GM21367 (cell line): Measurements from ENCODE around the gene SLC25A11.
"Not testable (repeated sequence)": the region's sequence is repeated elsewhere in the genome, so short reads cannot be mapped to it uniquely, and the experiment has no call there.

Source experiments
- ATAC-seq: cut with Tn5 transposase; IDR thresholded peaks from one replicate; pipeline ENCODE4 v1.9.1; 2021; ENCODE audit not compliant: unreplicated experiment

SLC25A11 gene

DNA sequence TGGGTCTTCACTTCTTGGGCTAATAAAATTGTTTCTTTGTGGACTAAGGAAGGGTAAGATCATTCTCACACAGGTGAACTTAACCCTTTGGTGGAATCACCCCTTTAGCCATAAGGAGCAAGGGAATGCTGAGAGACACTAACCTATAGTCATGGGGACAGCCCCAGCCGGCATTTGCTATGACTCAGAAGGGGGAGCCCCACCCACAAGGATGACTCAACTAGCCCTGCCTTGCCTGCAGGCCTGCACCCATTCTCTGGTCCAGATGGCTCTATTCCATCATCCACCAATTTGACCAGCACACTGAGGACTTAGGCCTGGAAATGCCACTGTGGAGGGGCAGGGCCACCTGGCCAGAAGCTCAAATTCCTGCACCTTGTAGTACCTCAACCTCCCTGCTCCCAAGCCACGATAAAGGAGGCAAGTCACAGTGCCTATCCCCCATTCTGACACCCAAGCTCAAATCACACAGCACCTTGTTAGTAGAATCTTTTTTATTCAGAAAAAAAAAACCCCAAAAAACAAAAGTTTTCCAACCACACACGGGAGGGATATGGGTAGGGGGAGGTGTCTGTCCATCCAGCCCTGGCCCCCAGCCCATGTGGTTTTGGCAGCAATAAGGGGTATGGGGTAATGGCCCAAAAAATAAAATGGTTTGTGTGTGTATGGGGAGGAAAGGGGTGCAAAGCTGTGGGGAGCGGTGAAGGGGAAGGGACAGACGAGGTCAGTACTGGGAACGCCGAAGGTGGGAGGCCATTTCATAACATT lies 5.5 kb upstream of the SLC25A11 start:
- no peak for ATAC-seq

DNA sequence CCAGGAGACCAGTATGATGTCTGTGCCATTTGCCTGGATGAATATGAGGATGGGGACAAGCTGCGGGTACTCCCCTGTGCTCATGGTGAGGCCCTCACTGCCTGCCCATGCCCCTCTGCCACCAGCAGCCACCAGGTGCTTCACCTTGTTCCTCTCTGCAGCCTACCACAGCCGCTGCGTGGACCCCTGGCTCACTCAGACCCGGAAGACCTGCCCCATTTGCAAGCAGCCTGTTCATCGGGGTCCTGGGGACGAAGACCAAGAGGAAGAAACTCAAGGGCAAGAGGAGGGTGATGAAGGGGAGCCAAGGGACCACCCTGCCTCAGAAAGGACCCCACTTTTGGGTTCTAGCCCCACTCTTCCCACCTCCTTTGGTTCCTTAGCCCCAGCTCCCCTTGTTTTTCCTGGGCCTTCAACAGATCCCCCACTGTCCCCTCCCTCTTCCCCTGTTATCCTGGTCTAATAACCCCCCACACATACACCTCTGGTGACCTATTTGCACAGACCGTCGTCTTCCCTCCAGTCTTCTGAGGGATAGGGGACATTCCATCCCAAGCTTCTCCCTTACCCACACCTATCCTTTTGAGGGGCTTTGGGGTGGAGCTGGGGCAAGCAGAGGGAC lies 4.8 kb upstream of the SLC25A11 start:
- ATAC-seq = no peak

DNA sequence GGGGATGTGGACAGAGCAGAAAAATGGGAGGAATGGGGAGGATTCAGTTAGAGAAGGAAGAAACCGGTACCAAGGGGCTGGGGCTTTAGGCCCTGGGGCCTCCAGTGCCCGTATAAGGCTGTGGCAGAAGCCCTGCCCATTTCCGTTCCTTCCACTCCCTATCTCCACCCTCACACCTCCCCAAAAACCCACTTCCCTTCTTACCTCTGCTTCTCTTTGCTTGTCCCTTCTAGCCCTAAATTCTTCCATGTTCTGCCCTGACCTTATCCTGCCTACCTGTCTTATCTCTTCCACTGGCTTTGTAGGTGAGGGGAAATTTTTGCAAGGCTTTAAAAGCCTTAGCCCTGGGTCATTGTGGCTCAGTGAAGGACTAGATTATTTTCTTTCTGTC lies 4.3 kb upstream of the SLC25A11 start:
- no peak for ATAC-seq

DNA sequence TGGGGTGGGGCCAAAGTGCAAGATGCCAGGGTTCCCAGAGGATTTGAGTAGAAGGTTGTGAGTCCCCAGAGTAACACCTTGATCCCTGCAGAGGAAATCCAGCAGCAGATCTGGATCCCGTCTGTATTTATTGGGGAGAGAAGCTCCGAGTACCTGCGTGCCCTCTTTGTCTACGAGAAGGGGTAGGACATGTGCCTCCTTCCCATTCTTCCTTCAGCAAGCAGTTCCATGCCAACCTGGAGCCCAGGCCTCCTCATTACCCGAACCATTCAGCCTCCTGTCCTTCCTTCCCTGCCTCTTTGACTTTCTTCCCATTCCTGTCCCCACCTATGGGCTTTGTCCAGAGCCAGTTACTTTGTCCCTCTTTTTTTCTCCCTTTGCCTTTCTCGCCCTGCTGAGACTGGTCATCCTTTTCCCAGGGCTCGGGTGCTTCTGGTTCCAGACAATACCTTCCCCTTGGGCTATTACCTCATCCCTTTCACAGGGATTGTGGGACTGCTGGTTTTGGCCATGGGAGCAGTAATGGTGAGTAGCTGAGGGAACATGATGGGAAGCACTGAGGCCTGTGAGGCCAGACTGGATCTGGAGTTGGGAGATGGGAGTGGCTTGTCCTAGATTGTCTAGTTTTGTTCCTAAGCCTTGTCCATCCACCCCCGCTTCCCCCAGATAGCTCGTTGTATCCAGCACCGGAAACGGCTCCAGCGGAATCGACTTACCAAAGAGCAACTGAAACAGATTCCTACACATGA lies 3.1 kb upstream of the SLC25A11 start:
- no peak for ATAC-seq

DNA sequence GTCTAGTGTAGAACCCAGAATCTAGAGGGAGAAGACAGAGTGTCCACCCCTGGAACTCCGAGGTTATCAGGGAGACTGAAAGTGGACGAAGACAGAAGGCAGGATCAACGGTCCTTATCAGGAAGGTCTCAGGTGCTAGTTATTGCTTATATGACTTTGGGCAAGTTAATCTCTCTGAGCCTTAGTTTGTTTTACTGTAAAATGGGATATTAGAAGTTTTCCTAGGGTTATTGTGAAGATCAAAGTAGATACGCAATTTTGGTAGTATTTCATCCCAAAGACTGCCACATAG lies 1.4 kb upstream of the SLC25A11 start:
- no peak for ATAC-seq

DNA sequence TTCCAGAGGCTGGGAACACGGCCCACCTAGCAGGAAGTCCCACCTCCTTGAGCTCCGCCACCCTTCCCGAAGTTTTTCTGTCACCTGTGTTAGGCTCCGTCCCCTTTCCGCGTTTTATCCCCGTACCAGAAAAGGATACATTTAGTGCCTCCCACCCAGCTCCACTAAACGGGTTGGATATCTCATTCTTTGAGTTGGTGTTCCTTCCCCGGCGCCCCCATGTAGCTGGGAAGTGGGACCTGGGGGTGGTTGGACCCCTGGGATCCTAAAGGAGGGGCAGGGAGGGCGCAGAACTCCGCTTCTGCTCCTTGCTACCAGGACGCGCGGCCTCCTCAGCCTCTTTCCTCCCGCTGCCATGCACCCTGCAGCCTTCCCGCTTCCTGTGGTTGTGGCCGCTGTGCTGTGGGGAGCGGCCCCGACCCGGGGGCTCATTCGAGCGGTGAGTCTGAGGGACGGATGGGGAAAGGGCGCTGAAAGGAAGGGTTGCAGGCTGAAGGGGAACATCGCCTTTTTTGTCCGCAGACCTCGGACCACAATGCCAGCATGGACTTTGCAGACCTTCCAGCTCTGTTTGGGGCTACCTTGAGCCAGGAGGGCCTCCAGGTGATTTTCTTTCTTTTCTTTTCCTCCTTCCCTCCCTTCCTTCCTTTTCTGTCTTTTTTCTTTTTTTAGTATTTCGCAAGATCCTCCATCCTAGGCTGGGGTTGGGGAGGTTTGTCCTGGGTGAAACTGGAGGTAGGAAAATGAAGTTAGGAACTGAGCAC lies 891 bp upstream of the SLC25A11 start:
- ATAC-seq = no peak

DNA sequence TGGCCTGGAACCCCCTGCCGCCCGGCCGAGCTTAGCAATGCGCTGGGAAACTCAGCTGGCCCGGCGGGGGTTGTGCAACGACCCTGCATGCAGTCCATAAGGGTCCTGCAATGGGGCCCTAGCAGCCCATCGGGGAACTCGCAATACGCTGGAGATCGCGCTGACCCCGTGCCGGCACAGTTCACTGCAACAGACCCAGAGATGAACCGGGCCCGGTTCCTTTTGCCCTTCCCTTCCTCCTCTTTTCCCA lies 375 bp downstream of the SLC25A11 start:
- no peak for ATAC-seq

DNA sequence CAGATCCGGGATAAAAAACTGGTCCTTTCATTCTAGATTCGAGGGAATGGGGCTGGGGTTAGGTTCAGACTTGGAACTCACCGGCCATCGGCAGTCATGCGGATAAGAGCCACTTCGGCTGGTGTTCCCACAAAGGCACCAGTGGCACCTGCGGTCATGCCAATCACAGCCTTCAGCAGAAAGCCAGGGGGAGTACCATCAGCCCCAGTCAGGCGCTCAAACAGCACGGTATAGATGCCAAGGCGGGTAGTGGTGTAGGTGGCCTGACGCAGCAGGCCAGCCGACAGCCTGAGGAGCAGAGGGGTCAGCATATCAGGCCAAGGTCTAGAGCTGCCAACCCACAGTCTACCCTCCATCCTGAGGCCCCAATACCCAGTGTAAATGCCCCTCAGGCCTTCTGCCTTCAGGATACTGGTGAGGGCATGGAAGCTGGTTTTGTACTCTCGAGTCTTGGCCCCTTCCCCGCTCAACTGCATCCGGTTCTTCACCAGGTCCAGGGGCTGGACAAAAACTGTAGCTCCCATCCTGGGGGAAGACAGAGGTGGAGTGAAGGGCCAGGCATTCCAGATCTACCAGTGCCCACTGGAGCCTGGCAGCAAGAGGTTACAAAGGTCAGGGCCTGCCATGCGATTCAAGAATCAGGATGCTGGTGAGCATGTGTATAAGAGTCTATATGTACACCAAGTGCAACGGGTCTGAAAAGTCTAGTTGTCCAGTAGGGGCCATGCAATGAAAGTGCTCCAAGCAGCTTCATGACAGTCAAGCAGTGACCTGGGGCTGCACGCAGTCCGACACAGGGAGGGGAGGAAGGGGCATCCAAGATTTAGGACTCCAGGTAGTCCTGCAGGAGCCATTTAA lies 929 bp downstream of the SLC25A11 start:
- no peak for ATAC-seq

DNA sequence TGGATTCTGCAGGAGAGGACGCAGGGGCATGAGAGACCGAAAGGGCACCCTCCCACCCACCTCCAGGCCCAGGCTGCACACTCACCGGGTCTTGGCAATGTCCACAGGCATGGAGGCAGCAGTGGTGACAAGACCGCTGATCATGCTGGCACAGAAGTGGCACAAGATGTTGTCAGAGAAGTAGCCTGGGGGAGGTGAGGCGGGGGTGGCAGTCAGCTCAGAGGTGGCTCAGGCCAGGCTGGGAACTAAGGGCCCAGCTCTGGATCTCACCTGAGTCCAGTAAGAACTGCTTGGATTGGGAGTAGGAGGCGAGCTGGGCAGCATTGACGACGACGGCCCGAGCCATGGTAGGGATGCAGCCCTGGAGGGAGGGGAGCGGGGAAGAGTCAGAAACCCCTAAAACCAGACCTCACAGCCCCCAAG lies 1.8 kb downstream of the SLC25A11 start:
- ATAC-seq = no peak

DNA sequence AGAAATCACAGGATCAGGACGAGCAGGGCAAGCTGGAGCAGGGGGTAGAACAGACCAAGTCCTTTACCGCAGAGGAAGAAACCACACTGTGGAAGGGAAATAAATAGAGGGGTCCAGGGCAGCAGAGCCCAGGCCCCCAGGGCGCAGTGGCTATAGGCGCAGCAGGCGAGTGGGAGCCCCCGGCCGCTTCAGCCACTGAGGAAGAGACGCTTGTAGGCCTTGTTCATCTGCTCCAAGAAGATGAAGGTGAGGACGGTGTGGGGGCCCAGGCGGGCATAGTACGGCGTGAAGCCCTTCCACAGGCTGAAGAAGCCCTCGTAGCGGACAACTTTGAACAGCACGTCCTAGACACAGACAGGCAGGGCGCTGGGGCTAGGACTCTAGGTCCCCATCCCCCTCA lies 2.3 kb downstream of the SLC25A11 start:
- ATAC-seq = no peak

DNA sequence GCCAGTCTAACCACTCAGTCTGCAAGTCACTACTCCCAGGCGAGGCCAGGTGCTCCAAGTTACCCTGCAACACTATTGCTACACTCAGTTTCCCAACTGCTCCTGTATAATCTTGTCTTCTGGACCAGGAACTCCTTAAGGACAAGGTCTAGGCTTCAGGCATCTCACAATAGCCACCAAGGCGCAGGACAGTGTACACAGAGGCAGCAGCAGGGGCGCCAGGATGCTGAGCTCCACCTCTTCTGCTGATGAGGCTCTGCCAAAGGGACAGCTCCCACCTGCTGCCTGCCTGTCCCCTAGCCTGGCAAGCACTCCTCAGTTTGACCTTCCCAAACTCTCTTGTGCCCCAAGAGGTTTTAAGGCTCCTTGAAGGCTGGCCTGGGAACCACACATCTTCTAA lies 3.4 kb downstream of the SLC25A11 start:
- no peak for ATAC-seq

DNA sequence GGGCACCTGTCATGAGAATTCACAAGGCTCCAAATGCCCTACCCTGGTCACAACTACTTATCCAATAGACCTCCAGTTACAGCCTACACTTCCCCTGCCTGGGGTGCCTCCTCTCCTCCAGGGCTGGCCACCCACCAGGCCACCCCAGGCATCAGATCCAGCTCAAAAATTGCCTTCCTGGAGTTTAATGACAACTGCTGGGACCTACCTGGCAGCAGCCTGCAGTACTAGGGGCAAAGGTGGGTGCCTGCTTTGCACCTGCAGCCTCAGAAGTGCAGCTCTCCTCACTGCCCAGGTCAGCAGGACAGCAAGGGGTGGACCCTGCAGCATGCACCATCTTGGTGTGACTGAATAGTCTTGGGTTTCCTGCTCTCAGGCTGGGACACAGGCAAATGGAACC lies 4.2 kb downstream of the SLC25A11 start:
- no peak for ATAC-seq

DNA sequence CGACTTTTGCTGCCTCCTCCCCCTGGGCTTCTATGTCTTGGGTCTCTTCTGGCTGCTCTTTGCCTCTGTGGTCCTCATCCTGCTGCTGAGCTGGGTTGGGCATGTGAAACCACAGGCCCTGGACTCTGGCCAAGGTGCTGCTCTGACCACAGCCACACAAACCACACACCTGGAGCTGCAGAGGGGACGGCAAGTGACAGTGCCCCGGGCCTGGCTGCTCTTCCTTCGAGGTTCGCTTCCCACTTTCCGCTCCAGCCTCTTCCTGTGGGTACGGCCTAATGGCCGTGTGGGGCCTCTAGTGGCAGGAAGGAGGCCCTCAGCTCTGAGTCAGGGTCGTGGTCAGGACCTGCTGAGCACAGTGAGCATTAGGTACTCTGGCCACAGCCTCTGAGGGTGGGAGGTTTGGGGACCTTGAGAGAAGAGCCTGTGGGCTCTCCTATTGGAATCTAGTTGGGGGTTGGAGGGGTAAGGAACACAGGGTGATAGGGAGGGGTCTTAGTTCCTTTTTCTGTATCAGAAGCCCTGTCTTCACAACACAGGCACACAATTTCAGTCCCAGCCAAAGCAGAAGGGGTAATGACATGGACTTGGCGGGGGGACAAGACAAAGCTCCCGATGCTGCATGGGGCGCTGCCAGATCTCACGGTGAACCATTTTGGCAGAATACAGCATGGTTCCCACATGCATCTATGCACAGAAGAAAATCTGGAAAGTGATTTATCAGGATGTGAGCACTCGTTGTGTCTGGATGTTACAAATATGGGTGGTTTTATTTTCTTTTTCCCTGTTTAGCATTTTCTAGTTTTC lies 5.5 kb downstream of the SLC25A11 start:
- no peak for ATAC-seq

DNA sequence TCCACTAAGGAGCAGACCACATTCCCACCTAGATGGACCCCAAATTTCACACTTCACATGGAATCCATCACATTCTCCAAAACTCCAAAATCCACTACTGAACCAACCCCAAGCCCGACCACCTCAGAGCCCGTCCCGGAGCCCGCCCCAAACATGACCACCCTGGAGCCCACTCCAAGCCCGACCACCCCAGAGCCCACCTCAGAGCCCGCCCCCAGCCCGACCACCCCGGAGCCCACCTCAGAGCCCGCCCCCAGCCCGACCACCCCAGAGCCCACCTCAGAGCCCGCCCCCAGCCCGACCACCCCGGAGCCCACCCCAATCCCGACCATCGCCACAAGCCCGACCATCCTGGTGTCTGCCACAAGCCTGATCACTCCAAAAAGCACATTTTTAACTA lies 6.2 kb downstream of the SLC25A11 start:
- no peak for ATAC-seq

DNA sequence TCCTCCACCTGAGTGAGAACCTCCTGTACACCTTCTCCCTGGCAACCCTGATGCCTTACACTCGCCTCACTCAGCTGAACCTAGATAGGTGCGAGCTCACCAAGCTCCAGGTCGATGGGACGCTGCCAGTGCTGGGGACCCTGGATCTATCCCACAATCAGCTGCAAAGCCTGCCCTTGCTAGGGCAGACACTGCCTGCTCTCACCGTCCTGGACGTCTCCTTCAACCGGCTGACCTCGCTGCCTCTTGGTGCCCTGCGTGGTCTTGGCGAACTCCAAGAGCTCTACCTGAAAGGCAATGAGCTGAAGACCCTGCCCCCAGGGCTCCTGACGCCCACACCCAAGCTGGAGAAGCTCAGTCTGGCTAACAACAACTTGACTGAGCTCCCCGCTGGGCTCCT lies 7.1 kb downstream of the SLC25A11 start:
- ATAC-seq = no peak

DNA sequence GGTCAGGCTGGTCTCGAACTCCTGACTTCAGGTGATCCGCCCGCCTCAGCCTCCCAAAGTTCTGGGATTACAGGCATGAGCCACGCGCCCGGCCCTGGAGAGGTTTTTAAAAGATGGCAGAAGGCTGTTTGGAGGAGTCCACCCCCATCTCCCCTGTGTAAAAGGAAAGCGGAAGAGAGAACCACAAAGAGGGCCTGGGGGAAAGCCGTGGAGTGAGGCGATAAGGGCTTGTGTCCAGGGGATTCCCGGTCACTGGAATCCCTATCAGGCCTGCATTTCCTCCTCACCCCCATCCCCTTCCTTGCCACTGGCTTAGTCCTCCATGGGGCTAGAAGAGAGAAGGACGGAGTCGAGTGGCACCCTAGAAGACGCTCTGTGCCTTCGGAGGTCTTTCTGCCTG lies 7.9 kb downstream of the SLC25A11 start, which contains the start of gene GP1BA:
Gene GP1BA, plus strand, starts transcription at position 315 of the 400 bp plus-strand sequence. CDS start 328 bp downstream, outside the sequence.
- no peak for ATAC-seq

DNA sequence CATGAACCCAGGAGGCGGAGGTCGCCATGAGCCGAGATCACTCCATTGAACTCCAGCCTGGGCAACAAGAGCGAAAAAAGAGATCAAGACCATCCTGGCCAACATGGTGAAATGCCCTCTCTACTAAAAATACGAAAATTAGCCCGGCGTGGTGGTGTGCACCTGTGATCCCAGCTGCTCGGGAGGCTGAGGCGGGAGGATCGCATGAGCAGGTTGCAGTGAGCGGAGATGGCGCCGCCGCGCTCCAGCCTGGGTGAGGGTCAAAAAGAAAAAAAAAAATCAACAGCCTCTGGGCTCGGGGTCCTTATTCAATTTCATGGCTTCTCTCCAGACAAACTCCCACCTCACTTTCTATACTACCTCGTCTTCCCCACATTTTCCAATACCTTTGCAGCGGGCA lies 11.0 kb downstream of the SLC25A11 start:
- no peak for ATAC-seq

DNA sequence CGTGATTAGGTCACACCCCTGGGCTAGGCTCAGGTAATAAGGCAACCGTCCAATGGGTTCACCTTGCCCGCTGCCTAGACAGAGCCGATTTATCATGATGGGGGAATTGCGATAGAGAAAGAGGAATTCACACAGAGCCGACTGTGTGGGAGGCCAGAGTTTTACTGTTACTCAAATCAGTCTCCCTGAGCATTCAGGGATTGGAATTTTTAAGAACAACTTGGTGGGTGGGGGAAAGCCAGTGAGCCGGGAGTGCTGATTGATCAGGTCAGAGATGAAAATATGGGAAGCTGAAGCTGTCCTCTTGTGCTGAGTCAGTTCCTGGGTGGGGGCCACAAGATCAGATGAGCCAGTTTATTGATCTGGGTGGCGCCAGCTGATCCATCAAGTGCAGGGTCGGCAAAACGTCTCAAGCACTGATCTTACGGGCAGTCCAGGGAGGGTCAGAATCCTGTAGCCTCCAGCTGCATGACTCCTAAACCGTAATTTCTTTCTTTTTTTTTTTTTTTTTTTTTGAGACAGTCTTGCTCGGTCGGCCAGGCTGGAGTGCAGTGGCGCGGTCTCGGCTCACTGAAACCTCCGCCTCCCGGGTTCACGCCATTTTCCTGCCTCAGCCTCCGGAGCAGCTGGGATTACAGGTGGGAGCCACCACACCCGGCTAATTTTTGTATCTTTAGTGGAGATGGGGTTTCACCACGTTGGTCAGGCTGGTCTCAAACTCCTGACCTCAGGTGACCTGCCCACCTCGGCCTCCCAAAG lies 13.1 kb downstream of the SLC25A11 start:
- not testable (repeated sequence) for ATAC-seq

DNA sequence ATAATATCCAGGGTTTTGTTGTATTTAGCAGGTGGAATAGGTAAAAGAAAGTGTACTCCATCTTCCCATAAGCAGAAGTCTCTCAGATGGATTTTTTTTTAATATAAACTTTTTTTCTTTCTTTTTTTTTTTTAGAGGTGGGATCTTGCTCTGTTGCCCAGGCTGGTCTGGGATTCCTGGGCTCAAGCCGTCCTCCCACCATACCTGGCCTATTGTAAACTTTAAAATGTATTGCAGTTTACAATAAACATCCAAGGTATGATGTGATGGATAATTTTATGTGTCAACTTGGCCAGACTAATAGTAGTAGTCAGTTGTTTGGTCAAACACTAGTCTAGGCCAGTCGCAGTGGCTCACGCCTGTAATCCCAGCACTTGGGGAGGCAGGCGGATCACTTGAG lies 18.5 kb downstream of the SLC25A11 start:
- ATAC-seq = no peak
